HG03571 (cell line): ENCODE data around the gene TULP1.

ENCODE experiments used
- ATAC-seq: cut with Tn5 transposase; IDR thresholded peaks from one replicate; pipeline ENCODE4 v1.9.1; 2021; ENCODE audit not compliant: unreplicated experiment

The TULP1 gene

DNA sequence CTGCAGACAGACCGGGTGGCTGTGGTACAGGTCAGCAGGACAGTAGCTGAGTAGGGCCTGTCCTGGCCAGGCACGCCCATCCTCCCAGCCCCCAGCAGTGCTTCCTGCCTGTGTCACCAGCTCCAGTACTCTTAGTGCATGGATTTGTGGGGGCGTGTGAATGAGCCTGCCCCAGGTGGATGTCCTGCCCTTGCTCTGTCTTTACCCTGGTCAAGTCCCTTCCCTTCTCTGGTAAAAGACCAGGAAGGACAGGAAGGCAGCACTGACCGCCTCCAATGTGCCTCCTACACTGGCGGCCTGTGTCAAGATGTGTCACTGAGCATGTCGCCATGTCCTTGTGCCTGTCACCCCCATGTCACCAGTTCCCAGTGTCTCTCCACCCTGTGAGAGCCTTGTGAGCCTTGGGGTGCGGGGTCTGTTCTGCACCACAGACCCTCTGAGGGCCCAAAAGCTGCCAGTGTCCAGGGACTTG lies 27.7 kb downstream of the TULP1 start:
- no peak for ATAC-seq

DNA sequence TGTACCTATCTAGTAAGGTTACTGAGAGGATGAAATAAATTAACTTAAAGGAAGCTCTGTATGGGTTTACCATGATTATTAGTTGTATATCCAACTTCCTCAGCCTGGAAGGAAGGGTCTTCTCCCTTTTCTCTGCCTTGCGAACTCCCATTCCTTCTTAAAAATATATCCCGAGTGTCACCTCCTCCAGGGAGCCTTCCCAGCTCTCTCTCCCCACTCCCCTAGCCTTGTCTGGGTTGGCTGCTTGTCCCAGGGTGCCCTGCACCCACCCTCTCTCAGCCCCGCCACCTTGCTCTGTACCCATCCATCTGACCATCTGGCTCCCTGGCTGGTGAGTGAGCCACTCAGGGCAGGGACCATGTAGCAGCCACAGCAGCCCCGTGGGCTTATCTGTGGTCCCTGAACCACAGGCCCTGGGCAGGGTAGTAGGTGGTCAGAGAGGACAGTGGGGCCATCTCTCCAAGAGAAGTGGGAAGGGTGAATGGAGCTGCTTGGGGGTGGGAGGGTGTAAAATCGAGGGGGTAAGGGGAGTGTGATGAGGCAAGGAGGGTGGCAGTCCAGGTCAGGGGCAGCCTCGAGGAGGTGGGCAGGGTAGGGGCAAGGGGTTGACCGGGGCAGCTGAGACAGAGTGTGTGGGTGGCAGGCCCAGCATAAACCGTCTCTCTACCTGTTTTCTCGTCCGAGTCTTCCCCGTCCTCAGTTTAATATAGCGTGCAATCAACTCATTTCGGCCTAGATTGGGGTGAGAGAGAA lies 28.6 kb downstream of the TULP1 start:
- ATAC-seq: no peak

DNA sequence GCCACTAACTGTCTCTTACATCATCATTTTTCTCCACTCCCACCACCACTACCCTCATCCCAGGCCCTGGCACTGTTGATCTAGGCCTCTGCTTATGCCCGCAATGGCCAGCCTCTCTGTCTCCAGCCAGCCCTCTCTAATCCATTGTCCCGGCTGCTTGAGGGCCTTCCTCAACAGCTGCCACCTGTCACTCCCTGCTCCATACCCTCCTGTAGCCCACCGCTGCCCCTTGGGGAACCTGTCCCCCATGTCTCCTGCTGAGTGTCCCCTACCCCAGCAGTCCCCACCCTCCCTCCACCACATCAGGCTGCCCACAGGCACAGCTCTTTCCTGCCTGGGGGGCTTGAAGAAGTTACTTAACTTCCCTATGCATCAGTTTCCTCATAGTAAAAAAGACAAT lies 29.2 kb downstream of the TULP1 start:
- ATAC-seq: no peak

DNA sequence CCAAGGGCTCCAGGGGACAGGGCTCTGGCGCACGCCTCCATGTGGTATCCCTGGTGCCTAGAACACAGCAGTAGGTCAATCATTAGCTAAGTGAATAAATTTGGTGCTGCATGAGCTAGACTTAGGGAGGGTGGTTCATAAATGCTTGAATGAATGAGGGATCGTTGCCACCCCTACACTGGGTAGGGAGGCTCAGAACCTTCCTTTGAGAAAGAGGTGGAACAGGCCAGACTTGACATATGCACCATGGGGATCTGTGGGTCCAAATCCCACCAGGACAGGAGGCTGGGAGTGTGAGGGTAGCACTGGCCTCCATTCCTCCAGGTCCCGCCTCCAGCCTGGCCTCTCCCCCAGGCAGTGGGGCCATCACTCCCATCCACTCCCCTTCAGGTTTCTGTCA lies 29.6 kb downstream of the TULP1 start:
- ATAC-seq: no peak

DNA sequence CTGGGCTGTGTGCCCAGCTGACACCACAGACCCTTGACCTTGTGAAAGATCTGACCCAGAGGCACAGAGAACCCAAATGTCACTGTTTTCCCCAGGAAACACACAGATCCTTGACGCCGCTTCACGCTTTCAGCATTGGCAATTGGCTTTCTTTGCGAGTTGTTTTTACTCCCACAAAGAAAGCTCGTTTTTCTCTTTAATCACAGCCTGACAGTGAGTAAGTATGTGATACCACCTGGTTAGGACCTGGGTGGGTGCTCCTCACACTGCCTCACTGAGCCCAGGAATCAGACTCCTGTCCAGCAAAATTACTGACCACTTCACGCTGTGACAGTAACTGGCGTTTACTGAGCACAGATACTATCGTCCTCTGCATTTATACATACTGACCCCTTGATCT lies 31.5 kb downstream of the TULP1 start:
- no peak for ATAC-seq

DNA sequence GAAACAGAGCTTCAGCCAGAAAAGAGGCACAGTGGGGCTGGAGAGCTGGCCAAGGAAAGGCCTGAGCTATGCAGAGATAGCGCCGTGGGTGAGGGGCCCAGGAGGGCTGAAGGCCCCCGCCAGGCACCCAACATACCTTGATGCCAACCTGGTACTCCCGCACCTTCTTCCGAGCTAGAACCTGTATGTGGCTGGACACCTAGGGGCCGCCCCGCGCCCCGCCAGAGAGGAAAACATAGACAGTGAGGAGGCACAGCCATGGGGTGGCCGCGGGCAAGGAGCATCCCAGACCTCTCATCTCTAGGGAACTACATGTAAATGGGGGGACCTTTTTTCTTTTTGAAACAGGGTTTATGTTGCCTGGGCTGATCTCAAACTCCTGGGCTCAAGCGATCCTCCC lies 32.5 kb downstream of the TULP1 start:
- no peak for ATAC-seq

DNA sequence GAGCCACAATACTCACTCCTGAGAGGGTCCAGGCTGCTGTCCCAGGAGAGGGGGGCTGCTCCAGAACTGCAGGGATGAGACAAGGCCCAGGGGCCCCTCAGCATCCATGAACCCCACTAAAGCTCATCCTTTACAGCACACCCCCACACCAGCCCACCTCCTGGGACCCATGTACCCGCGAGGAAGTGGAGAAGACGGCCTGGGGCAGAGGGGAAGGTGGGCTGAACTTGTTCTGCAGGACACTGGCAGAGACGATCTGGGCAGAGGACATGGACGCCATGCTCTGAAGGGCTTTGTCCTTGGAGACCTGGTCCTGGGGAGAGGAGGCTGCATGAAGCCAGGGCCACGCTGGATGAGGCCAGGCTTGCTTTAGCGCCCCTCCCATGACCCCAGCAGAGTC lies 34.4 kb downstream of the TULP1 start:
- no peak for ATAC-seq

DNA sequence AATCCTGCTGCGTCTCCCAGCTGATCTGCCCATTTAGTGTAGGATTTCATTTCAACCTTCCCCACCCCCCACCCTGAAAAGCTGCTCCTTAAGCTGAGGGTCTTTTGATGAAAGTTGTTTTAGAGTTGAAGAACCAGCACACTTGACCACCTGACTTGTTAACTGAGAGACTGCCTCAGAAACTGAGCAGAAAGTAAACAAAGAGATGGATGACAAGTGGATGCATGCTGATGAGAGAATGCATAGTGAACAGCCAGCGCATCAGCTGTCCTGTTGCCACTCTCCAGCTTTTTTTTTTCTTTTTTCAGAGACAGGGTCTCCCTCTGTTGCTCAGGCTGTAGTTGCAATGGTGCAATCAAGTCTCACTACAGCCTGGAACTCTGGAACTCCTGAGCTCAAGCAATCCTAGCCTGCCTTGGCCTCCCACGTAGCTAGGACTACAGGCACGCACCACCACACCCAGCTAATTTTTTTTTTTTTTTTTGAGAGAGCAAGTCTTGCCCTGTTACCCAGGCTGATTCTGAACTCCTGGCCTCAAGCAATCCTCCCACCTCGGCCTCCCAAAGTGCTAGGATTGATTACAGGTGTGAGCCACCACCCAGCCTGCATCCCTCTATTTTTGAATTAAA lies 35.0 kb downstream of the TULP1 start:
- no peak for ATAC-seq

DNA sequence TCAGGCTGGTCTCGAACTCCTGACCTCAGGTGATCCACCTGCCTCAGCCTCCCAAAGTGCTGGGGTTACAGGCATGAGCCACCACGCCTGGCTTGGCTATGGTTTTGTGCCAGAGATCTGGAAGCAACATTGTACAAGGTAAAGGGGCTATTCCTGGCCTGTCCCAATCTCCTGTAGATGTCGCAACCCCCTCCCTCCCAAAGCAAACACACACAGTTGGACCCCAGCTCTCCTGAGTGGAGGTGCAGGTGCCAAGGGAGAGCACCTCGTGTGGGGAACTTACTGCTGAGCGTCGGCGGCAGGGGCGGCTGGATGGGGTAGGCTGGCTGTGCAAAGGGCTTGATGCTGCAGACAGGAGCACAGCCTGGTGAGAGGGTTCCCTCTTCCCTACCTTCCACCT lies 35.7 kb downstream of the TULP1 start:
- no peak for ATAC-seq

DNA sequence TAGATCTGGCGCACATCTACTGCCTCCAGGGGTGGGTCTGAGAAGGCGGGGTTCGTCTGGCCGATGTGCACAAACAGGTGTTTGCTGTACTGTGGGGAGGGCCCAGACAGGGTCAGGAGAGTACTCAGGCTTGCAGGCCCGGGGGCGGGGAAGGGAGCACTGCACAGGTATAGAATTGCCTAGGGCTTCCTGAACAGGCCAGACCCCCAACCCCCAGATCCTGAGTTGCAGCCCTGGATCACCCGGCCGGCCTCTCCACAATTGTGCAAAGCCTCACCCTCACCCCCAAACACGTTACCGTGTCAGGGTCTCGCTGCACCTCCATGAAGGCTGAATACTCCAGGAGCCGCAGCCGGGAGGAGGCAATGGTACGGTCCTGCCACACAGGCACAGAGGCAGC lies 36.7 kb downstream of the TULP1 start:
- ATAC-seq: no peak

DNA sequence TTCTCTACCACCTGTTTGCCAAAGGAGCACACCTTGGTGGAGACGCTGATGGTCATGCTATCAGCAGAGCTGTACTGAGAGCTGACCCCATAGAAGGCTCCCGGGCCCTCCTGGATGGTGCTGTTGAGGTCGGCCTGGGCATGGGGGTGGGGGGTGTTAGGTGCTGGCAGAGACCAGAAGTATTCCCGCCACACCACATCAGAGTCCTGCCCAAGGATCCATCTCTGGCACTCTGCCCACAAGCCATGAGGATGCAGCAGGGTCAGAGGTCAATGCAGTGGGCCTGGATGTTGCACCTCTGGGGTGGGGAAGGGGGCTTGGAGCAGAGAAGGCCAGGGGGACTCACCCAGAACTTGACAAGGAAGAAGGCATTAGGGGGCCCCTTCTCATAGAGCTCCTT lies 37.1 kb downstream of the TULP1 start:
- ATAC-seq: no peak

DNA sequence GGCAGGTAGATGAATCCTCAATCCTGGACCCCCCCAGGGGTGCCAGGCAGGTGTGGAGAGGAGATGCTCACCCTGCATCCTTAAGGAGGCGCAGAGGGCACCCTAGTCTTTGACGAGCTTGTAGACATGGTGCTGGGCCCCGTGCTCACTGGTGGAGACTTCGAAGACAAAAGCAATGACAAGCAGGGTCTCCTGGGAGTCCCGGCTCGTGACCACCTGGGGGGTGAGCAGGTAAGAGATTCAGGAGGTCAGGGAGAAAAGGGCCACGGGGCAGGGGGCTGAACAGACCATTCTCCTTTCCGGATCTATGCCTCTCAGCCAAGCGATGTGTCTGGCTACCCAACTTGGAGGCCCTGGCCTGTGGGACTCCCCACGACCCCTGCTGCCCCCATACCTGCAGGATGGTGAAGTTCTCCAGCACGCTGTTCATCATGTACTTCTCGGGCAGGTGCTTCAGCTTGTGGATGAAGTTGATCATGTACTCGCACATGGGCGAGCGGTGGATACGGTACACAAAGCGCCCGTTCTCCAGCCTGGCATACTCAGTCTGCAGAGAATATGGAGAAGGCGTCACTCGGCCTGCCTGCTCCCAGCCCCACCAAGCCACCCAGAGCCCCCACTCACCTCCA lies 37.6 kb downstream of the TULP1 start:
- no peak for ATAC-seq

DNA sequence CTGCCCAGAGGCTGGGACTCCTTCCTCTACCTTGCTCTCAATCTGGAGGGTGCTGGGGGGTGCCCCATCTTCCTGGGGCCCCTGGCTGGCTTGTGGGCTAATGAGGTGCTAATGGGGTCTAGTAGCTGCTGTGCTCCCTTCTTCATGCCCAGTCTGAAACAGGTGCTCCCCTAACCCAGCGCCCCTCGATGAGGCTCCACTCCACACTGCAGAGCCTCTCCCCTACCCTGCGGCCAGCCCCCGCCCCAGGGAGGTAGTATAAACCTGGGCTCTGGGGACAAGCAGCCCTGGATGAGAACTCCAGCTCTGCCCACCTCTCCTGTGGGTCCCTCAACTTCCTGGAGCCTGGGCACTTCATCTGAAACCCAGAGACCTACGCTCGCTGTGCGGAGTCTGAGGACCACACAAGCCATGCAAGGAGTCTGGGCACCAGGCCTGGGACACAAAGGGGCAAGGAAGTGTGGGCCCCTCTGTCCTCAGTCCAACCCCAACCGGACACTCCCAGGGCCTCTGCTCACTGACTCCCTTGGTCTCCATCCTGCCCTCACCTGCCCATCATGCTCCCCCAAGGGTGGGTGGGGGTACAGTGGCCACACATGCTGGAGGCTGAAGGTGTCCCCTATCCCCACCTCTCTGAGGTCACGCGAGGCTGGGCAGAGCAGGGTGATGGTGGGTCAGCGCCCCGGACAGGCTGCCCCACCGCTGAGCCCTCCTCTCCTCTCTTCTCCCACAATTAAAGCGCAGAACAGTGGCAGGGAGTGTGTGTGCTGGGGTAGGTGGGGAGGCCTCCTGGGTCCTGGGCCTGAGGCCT lies 38.4 kb downstream of the TULP1 start:
- ATAC-seq: no peak

DNA sequence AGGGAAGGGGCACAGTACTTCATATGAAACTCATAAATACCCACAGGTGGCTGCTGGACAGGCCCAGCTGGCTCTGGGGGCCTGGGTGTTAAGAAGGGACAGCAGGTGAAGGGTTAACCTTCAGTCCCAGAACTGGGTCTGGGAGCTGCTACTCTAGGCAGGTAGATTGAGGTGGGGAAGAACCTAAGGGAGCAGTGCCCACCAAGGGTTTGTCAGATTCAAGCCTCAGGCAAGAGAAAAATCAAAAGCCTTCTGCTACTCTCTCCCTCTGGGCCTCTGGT lies 38.9 kb downstream of the TULP1 start:
- no peak for ATAC-seq

DNA sequence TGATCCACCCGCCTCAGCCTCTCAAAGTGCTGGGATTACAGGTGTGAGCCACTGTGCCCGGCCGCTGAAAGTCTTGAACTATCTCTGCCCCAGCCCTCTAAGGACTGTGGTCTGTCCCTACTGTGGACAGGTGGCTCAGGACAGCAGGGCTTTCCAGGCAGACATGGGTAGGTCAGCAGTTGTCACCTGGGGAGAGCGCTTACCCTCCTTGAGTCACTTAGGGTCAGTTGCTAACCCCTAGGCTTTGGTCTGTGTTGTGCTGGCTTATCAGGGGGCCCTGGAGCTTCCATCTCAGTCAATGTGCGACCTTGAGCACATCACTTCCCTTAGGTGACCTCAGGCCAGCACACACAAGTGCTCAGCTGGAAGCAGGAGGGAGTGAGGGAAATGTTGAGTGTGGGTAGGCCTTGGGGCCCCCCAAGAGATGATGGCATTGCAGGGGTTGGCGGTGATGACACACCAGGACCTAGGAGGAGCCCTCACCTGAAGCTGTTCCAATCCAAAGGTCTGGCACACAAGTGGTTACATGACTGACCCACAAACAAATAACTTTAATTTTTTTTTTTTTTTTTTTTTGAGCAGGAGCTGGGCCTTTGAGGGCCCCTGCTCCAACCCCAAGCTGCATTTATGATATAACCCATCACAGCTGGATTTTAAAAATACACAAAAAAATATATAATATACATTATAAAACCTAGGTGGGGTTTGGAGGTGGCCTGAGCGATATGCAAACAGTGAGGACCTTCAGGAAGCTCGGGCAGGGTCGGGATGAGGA lies 39.4 kb downstream of the TULP1 start:
- no peak for ATAC-seq

DNA sequence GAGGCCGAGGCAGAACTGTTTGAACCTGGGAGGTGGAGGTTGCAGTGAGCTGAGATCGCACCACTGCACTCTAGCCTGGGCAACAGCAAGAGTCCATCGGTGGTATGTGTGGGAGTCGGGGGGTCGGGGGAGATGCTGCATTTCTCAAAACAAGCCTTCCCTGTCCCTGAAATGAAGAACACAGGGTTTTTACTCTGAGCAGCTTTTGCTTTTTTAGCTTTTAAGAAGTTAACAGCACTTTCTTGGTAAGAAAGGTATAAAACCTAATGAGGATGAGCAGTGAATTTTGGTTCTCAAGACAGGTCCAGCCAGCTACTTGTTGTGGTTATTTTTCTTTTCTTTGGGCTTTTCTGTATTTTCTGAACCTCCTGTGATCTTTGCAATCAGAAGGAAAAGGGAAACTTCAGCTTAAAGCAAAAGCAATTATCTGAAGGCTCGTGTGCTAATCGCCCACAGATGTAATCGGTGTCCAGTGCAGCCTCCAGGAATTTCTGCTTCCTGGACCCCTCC lies 40.8 kb downstream of the TULP1 start:
- ATAC-seq: no peak

DNA sequence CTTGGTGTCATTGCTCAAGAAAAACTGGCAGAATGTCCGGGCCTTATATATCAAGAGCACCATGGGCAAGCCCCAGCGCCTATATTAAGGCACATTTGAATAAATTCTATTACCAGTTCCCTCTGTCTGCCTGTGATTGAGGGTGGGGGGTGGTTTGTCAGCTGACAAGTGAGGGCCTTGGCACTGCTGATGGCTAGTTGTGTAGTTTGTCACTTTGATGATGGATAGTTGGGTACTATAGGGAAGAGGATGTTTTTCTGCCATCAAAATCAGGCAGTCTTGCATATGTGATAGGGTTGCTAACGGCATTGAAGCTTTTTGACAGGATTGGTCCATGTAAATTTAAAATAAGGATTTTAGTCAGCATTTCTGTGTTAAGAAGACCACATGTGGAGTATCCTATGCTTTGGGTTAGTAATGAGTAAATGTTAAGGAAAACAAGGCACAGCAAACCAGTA lies 42.0 kb downstream of the TULP1 start:
- no peak for ATAC-seq

DNA sequence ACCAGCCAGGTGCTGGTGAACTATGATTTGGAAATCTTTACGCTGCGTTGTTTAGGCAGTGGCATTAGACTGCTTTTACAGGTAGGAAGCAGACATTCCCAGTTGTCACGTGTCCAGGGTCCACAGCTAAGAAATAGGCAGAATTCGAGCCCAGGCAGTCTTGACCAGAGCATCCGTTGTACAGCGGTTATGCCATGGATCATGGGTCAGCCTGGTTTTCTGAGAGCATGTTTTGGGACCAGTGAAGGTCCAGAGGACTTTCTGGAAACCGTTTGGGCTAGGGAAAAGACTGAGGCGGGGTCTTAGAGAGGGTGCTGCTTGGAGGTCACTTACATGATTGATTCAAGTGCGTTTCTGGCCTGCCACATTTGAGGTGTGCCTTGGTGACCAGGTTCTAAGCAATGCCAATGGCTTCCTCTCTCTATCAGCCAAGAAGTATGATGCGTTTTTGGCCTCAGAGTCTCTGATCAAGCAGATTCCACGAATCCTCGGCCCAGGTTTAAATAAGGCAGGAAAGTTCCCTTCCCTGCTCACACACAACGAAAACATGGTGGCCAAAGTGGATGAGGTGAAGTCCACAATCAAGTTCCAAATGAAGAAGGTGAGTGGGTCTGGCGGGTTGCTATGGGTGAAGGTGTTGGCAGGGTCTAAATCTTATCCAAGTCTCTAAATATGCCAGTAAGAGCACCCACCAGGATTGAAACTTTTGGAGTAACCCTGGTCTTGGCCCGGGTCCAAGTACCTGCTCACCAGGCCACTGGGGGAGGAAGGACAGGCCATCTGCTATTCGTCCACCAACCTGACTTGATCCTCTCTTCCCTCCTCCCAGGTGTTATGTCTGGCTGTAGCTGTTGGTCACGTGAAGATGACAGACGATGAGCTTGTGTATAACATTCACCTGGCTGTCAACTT lies 42.7 kb downstream of the TULP1 start:
- no peak for ATAC-seq

DNA sequence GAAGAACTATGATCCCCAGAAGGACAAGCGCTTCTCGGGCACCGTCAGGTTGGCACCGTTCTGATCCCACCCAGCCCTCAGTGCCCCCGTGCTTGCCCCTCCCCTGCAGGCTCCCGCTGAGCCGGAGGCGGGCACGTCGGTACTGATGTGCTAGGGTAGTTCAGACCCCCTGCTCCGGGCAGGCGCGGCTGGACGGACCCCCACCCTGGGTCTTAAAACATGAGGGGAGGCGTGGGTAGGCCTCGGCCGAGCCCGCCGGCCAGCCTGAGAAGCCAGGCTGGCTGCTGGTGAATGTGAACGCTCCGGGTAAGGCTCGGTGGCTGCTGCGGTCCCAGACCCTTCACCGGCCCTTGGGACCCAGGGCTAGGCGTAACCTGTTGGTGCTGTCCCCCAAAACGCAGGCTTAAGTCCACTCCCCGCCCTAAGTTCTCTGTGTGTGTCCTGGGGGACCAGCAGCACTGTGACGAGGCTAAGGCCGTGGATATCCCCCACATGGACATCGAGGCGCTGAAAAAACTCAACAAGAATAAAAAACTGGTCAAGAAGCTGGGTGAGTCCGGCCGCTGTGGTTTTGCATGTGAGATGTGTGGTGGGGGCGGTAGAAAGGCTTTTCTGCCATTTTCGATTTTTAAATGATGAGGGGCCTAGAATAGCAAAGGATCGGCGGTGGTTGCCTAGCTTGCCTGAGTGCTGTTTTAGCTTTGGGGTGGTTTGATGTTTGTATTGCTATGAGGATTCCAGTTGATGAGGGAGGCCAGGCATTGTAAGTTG lies 43.5 kb downstream of the TULP1 start:
- ATAC-seq: no peak
